HG02610 (cell line): ENCODE measurements around the gene TNFAIP1.

Source experiments
- ATAC-seq: cut with Tn5 transposase; IDR thresholded peaks from one replicate; pipeline ENCODE4 v1.9.1; 2021; ENCODE audit warnings: mild to moderate bottlenecking, moderate library complexity; ENCODE audit not compliant: unreplicated experiment

The TNFAIP1 gene

GRCh38 chr17:28395426-28395825 lies 59.9 kb downstream of the TNFAIP1 start:
- no peak for ATAC-seq

GRCh38 chr17:28395968-28396367 lies 60.4 kb downstream of the TNFAIP1 start:
- no peak for ATAC-seq
